Gastrocnemius medialis (tissue), 4 donors: ENCODE measurements around the gene RHOXF1. TPM values are rescaled to one million over a fixed set of nuclear protein-coding genes. Genes with fewer than 3 reads are reported as not detected.
A peak's percentile ranks its signal among the peaks of the same experiment; 100 is the strongest.
"Not testable (repeated sequence)": the region's sequence is repeated elsewhere in the genome, so short reads cannot be mapped to it uniquely, and the experiment has no call there.

Experiments
- ATAC-seq, 2 donors: fragments of 150-250 bp; one replicate each; pipeline ENCODE4 v1.9.1; 2016
- DNase-seq, 2 donors: peaks; one replicate each; pipeline ENCODE4 v3.0.0-alpha.2; 2019
- H3K27ac ChIP-seq, 4 donors: fragments of 200-600 bp; sonication (generic); 1 replicate in 1 of 4; 2 replicates in 3 of 4; pipeline ENCODE4 v1.5.1; 2016 to 2018; ENCODE audit warnings: mild to moderate bottlenecking in 2 of 4, moderate library complexity in 1 of 4
- H3K27me3 ChIP-seq, 3 donors: fragments of 200-600 bp; sonication (generic) in 2 of 3; 1 replicate in 1 of 3; 2 replicates in 2 of 3; pipeline versions ENCODE4 v1.5.1 to v1.6.0; 2016 to 2019; ENCODE audit warnings: mild to moderate bottlenecking in 1 of 3, moderate library complexity in 1 of 3
- H3K36me3 ChIP-seq, 2 donors: fragments of 200-600 bp; sonication (generic) in 1 of 2; one replicate each; pipeline ENCODE4 v1.5.1; 2017 to 2018
- H3K4me1 ChIP-seq, 2 donors: fragments of 200-600 bp; sonication (generic) in 1 of 2; one replicate each; pipeline ENCODE4 v1.5.1; 2016 to 2017; ENCODE audit warnings: mild to moderate bottlenecking in 2 of 2
- H3K4me3 ChIP-seq, 4 donors: fragments of 200-600 bp; sonication (generic) in 3 of 4; 1 replicate in 1 of 4; 2 replicates in 3 of 4; pipeline ENCODE4 v1.5.1; 2016 to 2019; ENCODE audit warnings: mild to moderate bottlenecking in 2 of 4
- H3K9me3 ChIP-seq, 3 donors: fragments of 200-600 bp; sonication (generic) in 2 of 3; 1 replicate in 1 of 3; 2 replicates in 2 of 3; pipeline ENCODE4 v1.5.1; 2016 to 2019
- CTCF ChIP-seq, 5 experiments: fragments of 450-650 bp in 3 of 5; fragments of 200-600 bp in 2 of 5; sonication (generic) in 2 of 5; IDR thresholded peaks in 4 of 5; conservative IDR thresholded peaks in 1 of 5; 1 replicate in 4 of 5; 2 replicates in 1 of 5; pipeline ENCODE4 v1.5.1; 2016 to 2019; ENCODE audit warnings: antibody characterized with exemption in 5 of 5, mild to moderate bottlenecking in 3 of 5, moderate library complexity in 3 of 5
- POLR2A ChIP-seq, 2 donors: fragments of 450-650 bp; IDR thresholded peaks; one replicate each; pipeline ENCODE4 v1.6.1; 2017; ENCODE audit warnings: antibody characterized with exemption in 2 of 2, mild to moderate bottlenecking in 2 of 2, moderate library complexity in 2 of 2
- in situ Hi-C, 4 donors: fragments of 200-750 bp; cut with MboI; loops; one replicate each; pipeline versions ENCODE4 v1.15.0 to v1.8.0; 2017; ENCODE audit warnings: low sequenced_read_pairs in 4 of 4
- intact Hi-C: fragments of 100-400 bp; cut with DNase I; formaldehyde crosslinking; loops from one replicate; pipeline ENCODE4 v1.15.1; 2023; ENCODE audit warnings: low total_unique reads
- total RNA-seq, 4 donors: library from RNA; depleted of rRNA; stranded (reverse); fragments of >200 nt; gene quantifications; one replicate each; pipeline versions ENCODE4 v1.1.0 to v1.2.3, GENCODE V29; 2016

The RHOXF1 gene
- total RNA-seq, 4 donors from 2014 or later = not detected

- H3K4me3 ChIP-seq = no peak overlapping the region
- intact Hi-C loops = no loop called here
Observed at GRCh38 chrX:120136840-120137239, 21.1 kb upstream of the RHOXF1 start.

GRCh38 chrX:120136128-120136527 is 20.4 kb upstream of the RHOXF1 start:
- Histone ChIP-seq H3K27me3 (no peaks in the 10 kb centered on the region), H3K4me3 (no peak overlapping the region), H3K9me3 (no peaks in the 10 kb centered on the region), H3K4me1 (no peaks in the 10 kb centered on the region), H3K27ac (no peak overlapping the region), H3K36me3 (no peaks in the 10 kb centered on the region)
- intact Hi-C loops = no loop called here
- ATAC-seq = no peak
- no peak for DNase-seq
- in situ Hi-C loops = no loop called here
- TF ChIP-seq CTCF (IDR thresholded peaks at IDR 0.05 in 4 of 5, conservative IDR thresholded peaks at IDR 0.05 in 1 of 5) (no peak), POLR2A (IDR thresholded peaks at IDR 0.05) (no peak)

More at GRCh38 chrX:120136840-120137239, 21.1 kb upstream of the RHOXF1 start:
- Histone ChIP-seq H3K27ac (no peak overlapping the region), H3K36me3 (no peaks in the 10 kb centered on the region), H3K9me3 (no peaks in the 10 kb centered on the region), H3K27me3 (no peaks in the 10 kb centered on the region), H3K4me1 (no peaks in the 10 kb centered on the region)
- DNase-seq = no peak
- TF ChIP-seq CTCF (IDR thresholded peaks at IDR 0.05 in 4 of 5, conservative IDR thresholded peaks at IDR 0.05 in 1 of 5) (no peak), POLR2A (IDR thresholded peaks at IDR 0.05) (no peak)
- ATAC-seq = no peak
- in situ Hi-C loops = no loop called here

- H3K36me3 ChIP-seq, intact Hi-C loops, H3K27ac ChIP-seq, H3K4me3 ChIP-seq, H3K27me3 ChIP-seq, H3K9me3 ChIP-seq, DNase-seq, ATAC-seq, H3K4me1 ChIP-seq, in situ Hi-C loops: not testable (repeated sequence)
Observed at GRCh38 chrX:120128306-120128846, 12.7 kb upstream of the RHOXF1 start.

- intact Hi-C loops = no loop called here
- no peak for ATAC-seq
- DNase-seq = no peak
- in situ Hi-C loops = no loop called here
- Histone ChIP-seq H3K4me3 (peak overlapping the region in 1 of 4 donors; percentile 25), H3K9me3 (no peaks in the 10 kb centered on the region), H3K4me1 (no peaks in the 10 kb centered on the region), H3K27me3 (no peaks in the 10 kb centered on the region), H3K36me3 (no peaks in the 10 kb centered on the region), H3K27ac (peak overlapping the region in 1 of 4 donors; percentile 22)
- TF ChIP-seq CTCF (IDR thresholded peaks at IDR 0.05 in 4 of 5, conservative IDR thresholded peaks at IDR 0.05 in 1 of 5) (no peak), POLR2A (IDR thresholded peaks at IDR 0.05) (no peak)
Observed at GRCh38 chrX:120125444-120125843, 9.7 kb upstream of the RHOXF1 start.

- Histone ChIP-seq H3K36me3 (no peaks in the 10 kb centered on the region), H3K4me1 (no peaks in the 10 kb centered on the region), H3K4me3 (no peak overlapping the region), H3K9me3 (no peaks in the 10 kb centered on the region), H3K27ac (no peak overlapping the region), H3K27me3 (no peaks in the 10 kb centered on the region)
- ATAC-seq = no peak
- TF ChIP-seq POLR2A (IDR thresholded peaks at IDR 0.05) (no peak), CTCF (IDR thresholded peaks at IDR 0.05 in 4 of 5, conservative IDR thresholded peaks at IDR 0.05 in 1 of 5) (no peak)
- intact Hi-C loops (no loop called here), in situ Hi-C loops (no loop called here)
- DNase-seq = peak in 1 of 2 donors; percentile 13
Observed at GRCh38 chrX:120120223-120120622, 4.5 kb upstream of the RHOXF1 start.
